ENCODE results near the gene CDK14.

The CDK14 gene

DNA sequence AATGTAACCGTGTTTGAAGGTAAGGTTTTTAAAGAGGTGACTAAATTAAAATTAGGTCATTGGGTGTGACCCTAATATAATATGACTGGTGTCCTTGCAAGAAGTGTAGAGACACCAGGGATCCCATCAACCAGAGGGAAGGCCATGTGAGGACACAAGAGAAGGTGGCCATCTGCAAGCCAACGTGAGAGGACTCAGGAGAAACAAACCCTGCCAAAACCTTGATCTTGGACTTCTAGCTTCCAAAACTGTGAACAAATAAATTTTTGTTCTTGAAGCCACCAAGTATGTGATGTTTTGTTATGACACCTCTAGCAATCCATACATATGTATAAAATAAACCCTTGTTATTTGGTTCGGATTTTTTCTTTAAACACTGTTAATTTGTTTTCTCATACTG, 144.3 kb downstream of the CDK14 start:
- H3K4me2 ChIP-seq (ENCODE audit: insufficient read depth, low read length): no peak overlapping the region
- H3K4me1 ChIP-seq (ENCODE audit: insufficient read depth, low read length): no peaks in the 10 kb centered on the region
- H4K20me1 ChIP-seq (ENCODE audit: insufficient read depth, low read length): no peaks in the 10 kb centered on the region
- no peak overlapping the region for H2AFZ ChIP-seq (ENCODE audit: low read depth, low read length)
- H3K9ac ChIP-seq (ENCODE audit: low read depth, low read length): no peak overlapping the region
- H3K4me3 ChIP-seq (ENCODE audit: low read depth in 1 of 2, low read length in 2 of 2): no peak overlapping the region
- no peak overlapping the region for H3K27ac ChIP-seq (ENCODE audit: low read length)
- no peaks in the 10 kb centered on the region for H3K9me3 ChIP-seq (ENCODE audit: insufficient read depth, low read length, severe bottlenecking)
- H3K79me2 ChIP-seq (ENCODE audit: insufficient read depth, low read length): no peaks in the 10 kb centered on the region
- ATAC-seq (ENCODE audit: insufficient read depth, low read depth): no peak
- TF ChIP-seq EZH2 (IDR thresholded peaks at IDR 0.05; ENCODE audit: borderline replicate concordance, low read depth, low read length, severe bottlenecking): no peak
- TF ChIP-seq, protein P1, sequence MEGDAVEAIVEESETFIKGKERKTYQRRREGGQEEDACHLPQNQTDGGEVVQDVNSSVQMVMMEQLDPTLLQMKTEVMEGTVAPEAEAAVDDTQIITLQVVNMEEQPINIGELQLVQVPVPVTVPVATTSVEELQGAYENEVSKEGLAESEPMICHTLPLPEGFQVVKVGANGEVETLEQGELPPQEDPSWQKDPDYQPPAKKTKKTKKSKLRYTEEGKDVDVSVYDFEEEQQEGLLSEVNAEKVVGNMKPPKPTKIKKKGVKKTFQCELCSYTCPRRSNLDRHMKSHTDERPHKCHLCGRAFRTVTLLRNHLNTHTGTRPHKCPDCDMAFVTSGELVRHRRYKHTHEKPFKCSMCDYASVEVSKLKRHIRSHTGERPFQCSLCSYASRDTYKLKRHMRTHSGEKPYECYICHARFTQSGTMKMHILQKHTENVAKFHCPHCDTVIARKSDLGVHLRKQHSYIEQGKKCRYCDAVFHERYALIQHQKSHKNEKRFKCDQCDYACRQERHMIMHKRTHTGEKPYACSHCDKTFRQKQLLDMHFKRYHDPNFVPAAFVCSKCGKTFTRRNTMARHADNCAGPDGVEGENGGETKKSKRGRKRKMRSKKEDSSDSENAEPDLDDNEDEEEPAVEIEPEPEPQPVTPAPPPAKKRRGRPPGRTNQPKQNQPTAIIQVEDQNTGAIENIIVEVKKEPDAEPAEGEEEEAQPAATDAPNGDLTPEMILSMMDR (IDR thresholded peaks at IDR 0.05; ENCODE audit: borderline replicate concordance, extremely low read depth, low read length, poor library complexity, severe bottlenecking): no peak
- H3K27me3 ChIP-seq (ENCODE audit: insufficient read depth, low read length, poor library complexity): no peaks in the 10 kb centered on the region
- H3K36me3 ChIP-seq (ENCODE audit: insufficient read depth, low read length): no peaks in the 10 kb centered on the region
- no peak for DNase-seq

- no peak for ATAC-seq (ENCODE audit: insufficient read depth, low read depth)
- Histone ChIP-seq H3K27ac (ENCODE audit: low read length) (no peak overlapping the region), H3K36me3 (ENCODE audit: insufficient read depth, low read length) (no peaks in the 10 kb centered on the region), H3K9ac (ENCODE audit: low read depth, low read length) (no peak overlapping the region), H4K20me1 (ENCODE audit: insufficient read depth, low read length) (no peaks in the 10 kb centered on the region), H3K4me1 (ENCODE audit: insufficient read depth, low read length) (no peaks in the 10 kb centered on the region), H3K4me3 (ENCODE audit: low read depth in 1 of 2, low read length in 2 of 2) (no peak overlapping the region), H3K4me2 (ENCODE audit: insufficient read depth, low read length) (no peak overlapping the region), H2AFZ (ENCODE audit: low read depth, low read length) (no peak overlapping the region), H3K9me3 (ENCODE audit: insufficient read depth, low read length, severe bottlenecking) (no peaks in the 10 kb centered on the region), H3K27me3 (ENCODE audit: insufficient read depth, low read length, poor library complexity) (no peaks in the 10 kb centered on the region), H3K79me2 (ENCODE audit: insufficient read depth, low read length) (no peaks in the 10 kb centered on the region)
- no peak for DNase-seq
- TF ChIP-seq, protein P1 (IDR thresholded peaks at IDR 0.05; ENCODE audit: borderline replicate concordance, extremely low read depth, low read length, poor library complexity, severe bottlenecking): no peak
- no peak for TF ChIP-seq EZH2 (IDR thresholded peaks at IDR 0.05; ENCODE audit: borderline replicate concordance, low read depth, low read length, severe bottlenecking)
Measured at GRCh38 chr7:90743626-90744025, 147.5 kb downstream of the CDK14 start.

- Histone ChIP-seq H3K4me1 (ENCODE audit: insufficient read depth, low read length) (no peaks in the 10 kb centered on the region), H3K9me3 (ENCODE audit: insufficient read depth, low read length, severe bottlenecking) (no peaks in the 10 kb centered on the region), H3K4me3 (ENCODE audit: low read depth in 1 of 2, low read length in 2 of 2) (no peak overlapping the region), H4K20me1 (ENCODE audit: insufficient read depth, low read length) (no peaks in the 10 kb centered on the region), H3K36me3 (ENCODE audit: insufficient read depth, low read length) (no peaks in the 10 kb centered on the region), H2AFZ (ENCODE audit: low read depth, low read length) (no peak overlapping the region), H3K27ac (ENCODE audit: low read length) (no peak overlapping the region), H3K4me2 (ENCODE audit: insufficient read depth, low read length) (no peak overlapping the region), H3K9ac (ENCODE audit: low read depth, low read length) (no peak overlapping the region), H3K27me3 (ENCODE audit: insufficient read depth, low read length, poor library complexity) (no peaks in the 10 kb centered on the region), H3K79me2 (ENCODE audit: insufficient read depth, low read length) (no peaks in the 10 kb centered on the region)
- DNase-seq (no peak), ATAC-seq (ENCODE audit: insufficient read depth, low read depth) (no peak)
- TF ChIP-seq, protein P1 (IDR thresholded peaks at IDR 0.05; ENCODE audit: borderline replicate concordance, extremely low read depth, low read length, poor library complexity, severe bottlenecking): no peak
- no peak for TF ChIP-seq EZH2 (IDR thresholded peaks at IDR 0.05; ENCODE audit: borderline replicate concordance, low read depth, low read length, severe bottlenecking)
Measured at GRCh38 chr7:90747516-90747915, 151.4 kb downstream of the CDK14 start.

DNA sequence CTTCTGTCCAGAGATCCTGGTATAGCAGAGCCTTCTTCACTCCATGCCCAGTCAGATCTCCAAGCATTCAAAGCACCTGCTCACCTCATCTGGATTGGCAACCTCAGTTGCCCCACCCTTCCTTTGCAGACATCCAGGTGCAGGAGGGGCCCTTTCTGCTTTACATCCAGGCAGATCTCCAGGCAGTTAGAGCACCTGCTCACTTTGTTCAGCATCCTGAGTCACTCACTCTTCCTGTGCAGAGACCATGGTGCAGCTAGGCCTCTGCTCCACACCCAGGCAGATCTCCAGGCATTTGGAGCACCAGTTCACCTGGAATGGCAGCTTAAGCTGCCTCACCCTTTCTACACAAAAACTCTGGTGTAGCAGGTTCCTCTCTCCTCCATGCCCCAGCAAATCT, 153.1 kb downstream of the CDK14 start:
- Histone ChIP-seq H3K79me2 (ENCODE audit: insufficient read depth, low read length) (no peaks in the 10 kb centered on the region), H3K4me3 (ENCODE audit: low read depth in 1 of 2, low read length in 2 of 2) (no peak overlapping the region), H2AFZ (ENCODE audit: low read depth, low read length) (no peak overlapping the region), H3K27me3 (ENCODE audit: insufficient read depth, low read length, poor library complexity) (no peaks in the 10 kb centered on the region), H3K36me3 (ENCODE audit: insufficient read depth, low read length) (no peaks in the 10 kb centered on the region), H3K9ac (ENCODE audit: low read depth, low read length) (no peak overlapping the region), H3K27ac (ENCODE audit: low read length) (no peak overlapping the region), H3K4me1 (ENCODE audit: insufficient read depth, low read length) (no peaks in the 10 kb centered on the region), H3K4me2 (ENCODE audit: insufficient read depth, low read length) (no peak overlapping the region), H3K9me3 (ENCODE audit: insufficient read depth, low read length, severe bottlenecking) (no peaks in the 10 kb centered on the region), H4K20me1 (ENCODE audit: insufficient read depth, low read length) (no peaks in the 10 kb centered on the region)
- DNase-seq (no peak), ATAC-seq (ENCODE audit: insufficient read depth, low read depth) (no peak)
- TF ChIP-seq, protein P1 (IDR thresholded peaks at IDR 0.05; ENCODE audit: borderline replicate concordance, extremely low read depth, low read length, poor library complexity, severe bottlenecking): no peak
- no peak for TF ChIP-seq EZH2 (IDR thresholded peaks at IDR 0.05; ENCODE audit: borderline replicate concordance, low read depth, low read length, severe bottlenecking)

Data from DND-41 (cell line).